Activated CD4-positive, alpha-beta T cell treated with anti-CD3 and anti-CD28 coated beads for 1 hour (primary cell): ENCODE measurements around the gene MAP7D1.

ENCODE experiments used
- DNase-seq: peaks from one replicate; pipeline ENCODE4 v3.0.0-alpha.2; 2020

The MAP7D1 gene

GRCh38 chr1:36128126-36128904 is 27.6 kb upstream of the MAP7D1 start:
- DNase-seq: no peak

DNA sequence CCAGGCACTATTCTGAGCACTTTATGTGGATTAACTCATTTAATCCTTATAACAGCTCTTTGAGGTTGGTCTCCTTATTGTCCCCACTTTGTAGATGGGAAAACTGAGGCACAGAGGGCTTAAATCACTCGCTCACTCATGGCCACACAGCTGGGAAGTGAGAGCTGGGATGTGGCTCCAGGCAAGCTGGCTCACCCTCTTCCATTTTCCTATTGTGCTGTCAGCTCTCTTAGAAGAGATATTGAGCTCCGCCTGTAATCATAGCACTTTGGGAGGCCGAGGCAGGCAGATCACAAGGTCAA is 27.1 kb upstream of the MAP7D1 start:
- no peak for DNase-seq

GRCh38 chr1:36132029-36132428 is 23.9 kb upstream of the MAP7D1 start:
- no peak for DNase-seq

GRCh38 chr1:36133484-36133883 is 22.5 kb upstream of the MAP7D1 start:
- no peak for DNase-seq

DNA sequence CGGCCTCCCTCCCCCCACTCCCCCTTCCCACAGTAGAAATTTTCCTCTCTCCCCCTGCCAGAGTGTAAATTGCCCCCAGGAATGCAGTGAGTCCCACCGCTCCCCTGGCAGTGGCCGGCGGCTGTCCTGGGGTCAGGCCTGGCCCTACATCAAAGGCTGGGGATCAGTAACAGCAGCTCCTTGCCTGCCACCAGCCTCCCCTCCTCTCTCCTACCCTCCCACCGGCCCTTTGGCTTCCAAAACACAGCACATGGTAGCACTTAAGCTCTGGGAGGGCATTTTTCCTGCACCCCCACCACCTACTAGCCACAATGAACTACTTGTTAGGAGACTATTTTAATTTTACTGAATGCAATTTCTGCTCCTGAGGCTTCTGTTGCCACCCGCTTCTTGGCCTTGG is 21.9 kb upstream of the MAP7D1 start:
- no peak for DNase-seq

DNA sequence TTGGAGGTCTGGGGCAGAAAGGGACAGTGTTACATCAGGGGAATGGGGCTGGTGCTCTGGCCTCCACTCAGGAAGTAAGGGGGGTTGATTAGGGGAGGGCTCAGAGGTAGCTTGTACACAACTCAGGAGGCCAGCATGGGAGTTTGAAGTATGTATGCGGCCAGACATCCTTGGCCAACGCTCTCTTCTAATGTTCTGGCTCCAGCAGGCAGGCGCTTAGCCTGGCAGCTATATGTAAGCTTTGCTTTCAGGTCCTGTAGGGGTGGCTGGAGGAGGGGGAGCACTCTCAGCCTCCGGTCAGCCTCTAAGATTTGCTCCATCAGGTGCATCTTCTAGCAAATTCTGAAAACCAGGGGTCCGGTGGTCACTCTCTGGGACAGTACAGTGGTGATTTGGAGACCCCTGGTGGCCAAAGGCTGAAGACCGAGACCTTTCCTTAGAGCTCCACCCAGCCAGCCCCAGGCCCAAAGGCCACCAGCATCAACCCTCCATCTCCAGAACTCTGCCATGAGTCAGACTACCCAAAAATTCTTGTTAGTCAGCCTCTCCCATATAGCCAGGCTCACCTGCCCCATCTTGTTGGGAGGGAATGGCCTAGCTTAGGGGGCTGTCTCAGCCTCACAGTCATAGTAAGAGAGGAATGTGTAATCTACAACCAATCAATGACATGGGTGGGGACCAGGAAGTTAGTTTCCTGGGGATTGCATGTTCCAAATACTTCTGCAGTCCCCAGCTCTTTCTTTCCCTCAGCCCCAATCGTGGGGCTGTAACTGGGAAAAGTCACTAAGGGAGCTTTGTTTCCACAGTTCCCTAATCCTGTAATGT is 21.2 kb upstream of the MAP7D1 start:
- DNase-seq: no peak

GRCh38 chr1:36135330-36135667 is 20.7 kb upstream of the MAP7D1 start:
- no peak for DNase-seq

DNA sequence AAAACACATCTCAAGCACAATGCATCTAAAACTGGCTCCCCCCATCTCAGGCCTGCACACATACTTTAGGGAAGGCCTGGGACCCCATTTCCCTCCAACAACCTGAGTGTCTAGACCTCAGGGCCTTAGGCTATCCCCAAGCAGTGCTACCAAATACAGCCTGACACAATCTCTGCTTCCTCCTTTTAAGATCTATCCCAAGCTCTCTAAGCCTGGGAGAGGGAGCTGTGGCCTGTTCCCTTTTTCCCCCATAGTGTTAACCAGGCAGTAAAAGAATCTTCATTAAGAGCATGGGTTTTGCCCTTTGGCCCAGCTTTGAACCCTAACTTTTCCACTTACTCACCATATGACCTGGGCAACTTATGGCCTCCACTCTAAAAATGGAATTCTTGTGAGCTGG is 20.2 kb upstream of the MAP7D1 start:
- no peak for DNase-seq

- no peak for DNase-seq
Observed at GRCh38 chr1:36136535-36136934, 19.4 kb upstream of the MAP7D1 start.

- no peak for DNase-seq
Observed at GRCh38 chr1:36137226-36137625, 18.7 kb upstream of the MAP7D1 start.

DNA sequence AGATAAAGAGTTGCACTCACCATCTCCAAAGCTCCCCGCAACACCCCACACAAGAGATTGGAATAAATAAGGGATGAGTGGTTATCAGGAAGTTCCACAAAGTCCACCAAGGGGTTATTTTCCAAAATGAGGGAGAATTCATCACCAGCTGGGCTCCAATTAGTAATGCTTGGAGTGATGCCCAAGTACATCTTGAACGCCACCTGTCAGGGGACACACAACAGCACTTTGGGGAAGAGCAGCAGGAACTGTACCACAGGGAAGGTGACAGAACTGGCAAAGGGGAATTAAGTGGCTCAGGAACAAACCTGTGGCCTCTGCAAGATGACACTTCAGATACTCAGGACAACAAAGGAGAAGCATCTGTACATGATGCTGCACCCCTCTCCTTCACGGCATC is 18.2 kb upstream of the MAP7D1 start:
- DNase-seq: no peak

DNA sequence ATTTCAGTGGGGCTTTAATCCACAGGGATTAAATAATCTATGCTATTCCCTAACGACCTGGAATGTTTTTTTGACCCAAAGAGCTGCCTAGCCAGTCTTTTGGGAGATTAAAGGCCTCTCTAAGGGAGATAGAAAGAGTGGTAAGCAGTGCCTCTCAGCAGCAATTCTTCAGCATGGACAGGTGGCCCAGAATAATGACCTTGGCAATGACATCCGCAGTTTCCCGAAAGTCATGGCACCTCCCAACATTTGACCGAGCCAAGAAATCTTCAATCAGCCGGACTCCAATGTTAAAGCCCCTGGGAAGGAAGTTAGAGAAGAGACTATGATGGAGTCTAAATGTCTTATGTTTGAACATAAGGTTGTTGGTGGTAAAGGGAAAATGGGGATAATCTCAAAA is 16.4 kb upstream of the MAP7D1 start:
- no peak for DNase-seq

- DNase-seq: no peak
Observed at GRCh38 chr1:36142121-36142520, 13.8 kb upstream of the MAP7D1 start.

GRCh38 chr1:36143424-36143823 is 12.5 kb upstream of the MAP7D1 start:
- DNase-seq: no peak

GRCh38 chr1:36144413-36144812 is 11.5 kb upstream of the MAP7D1 start:
- DNase-seq: no peak

- DNase-seq: no peak
Observed at GRCh38 chr1:36148821-36149236, 7.1 kb upstream of the MAP7D1 start.

DNA sequence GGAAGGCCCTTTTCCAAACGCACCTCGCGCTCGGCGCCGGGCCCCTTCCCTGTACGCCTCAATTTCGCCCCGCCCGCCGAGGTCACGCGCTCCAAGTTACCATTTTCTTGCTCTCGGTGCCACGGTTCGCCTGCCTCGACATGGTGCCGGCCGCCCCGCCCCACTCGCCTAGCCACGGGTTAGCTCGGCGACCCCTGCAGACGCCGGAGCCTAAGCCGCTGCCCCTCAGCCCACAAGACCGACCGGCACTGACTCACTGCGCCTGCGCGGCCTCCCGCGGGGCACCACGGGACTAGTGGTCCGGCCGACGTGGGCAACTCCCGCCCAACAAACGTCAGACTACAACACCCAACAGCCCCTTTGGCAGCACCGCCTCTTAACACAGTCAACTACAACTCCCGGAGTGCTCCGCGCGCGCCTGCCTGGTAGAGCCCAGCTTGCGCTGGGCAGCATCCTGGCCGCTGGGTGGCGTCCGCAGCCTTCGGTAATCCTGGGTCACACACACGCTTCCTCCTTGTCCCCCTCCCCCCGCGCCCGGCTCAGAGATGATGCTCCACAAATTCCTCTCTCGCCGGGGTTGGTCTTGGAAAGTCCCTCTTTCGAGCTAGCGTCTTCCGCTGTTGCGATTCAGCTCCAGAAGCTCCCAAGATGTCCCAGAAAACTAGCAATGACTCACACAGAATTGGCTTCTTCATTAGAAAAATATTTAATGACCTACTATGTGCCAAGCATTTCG is 6.6 kb upstream of the MAP7D1 start, which contains the start of gene TRAPPC3:
Gene TRAPPC3 (minus strand): TSS at position 250 of the 736 bp plus-strand sequence. CDS start 108 bp downstream, at position 142.
- DNase-seq: peak; percentile 99

GRCh38 chr1:36149973-36150295 is 6.0 kb upstream of the MAP7D1 start:
- DNase-seq: no peak

DNA sequence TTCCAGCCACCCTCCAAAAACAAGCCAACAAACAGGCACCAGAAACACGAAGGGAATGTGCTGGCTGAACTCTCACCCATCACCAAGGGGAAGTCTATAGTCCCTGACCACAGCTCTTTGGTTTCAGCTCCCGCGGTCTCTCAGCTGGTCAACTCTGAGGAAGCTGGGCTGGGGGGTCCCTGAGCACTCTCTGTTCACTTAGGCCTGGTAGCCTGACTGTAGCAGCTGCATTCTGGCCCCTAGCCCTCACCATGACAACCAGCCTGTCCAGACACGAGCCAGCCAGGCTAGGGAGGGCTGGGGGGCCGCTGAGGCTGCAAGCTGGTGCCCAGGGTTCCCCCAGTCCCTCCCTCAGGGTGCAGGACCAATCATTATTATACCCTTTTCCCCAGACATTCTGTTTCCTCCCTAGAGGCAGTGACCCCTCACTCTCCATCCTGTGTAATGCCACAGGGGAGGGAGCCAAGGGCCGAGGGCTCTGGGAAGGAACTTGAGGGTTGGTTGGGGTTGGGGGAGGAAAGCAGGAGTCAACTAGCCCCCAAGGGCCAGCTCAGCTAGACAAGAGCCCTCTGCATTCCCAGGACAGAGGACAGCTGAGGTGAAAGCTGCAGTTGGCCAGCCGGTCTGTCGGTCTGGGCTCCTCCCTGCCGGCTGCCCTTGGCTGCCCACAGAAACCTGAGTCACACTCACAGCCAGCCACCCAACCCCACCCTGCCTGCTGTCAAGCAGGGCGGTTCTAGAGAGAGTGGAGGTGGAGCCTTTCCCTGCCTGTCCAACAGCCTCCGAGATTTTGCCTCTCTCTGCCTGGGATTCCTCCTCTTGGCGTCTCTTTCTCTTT is 5.4 kb upstream of the MAP7D1 start:
- peak; percentile 57 for DNase-seq

- DNase-seq: no peak
Observed at GRCh38 chr1:36151134-36151844, 4.7 kb upstream of the MAP7D1 start.

- DNase-seq: no peak
Observed at GRCh38 chr1:36151845-36152203, 4.1 kb upstream of the MAP7D1 start.

- no peak for DNase-seq
Observed at GRCh38 chr1:36153476-36153875, 2.5 kb upstream of the MAP7D1 start.
